Measurements from ENCODE around the gene EPB41L5.
"Not testable (repeated sequence)": the region's sequence is repeated elsewhere in the genome, so short reads cannot be mapped to it uniquely, and the experiment has no call there.

EPB41L5 gene

GRCh38 chr2:120140866-120141265 is 128.0 kb downstream of the EPB41L5 start:
- no peak overlapping the region for H3K4me3 ChIP-seq (ENCODE audit: low read depth, low read length)

- no peak overlapping the region for H3K4me3 ChIP-seq (ENCODE audit: low read depth, low read length)
Measured at GRCh38 chr2:120141300-120142069, 128.6 kb downstream of the EPB41L5 start.

GRCh38 chr2:120142528-120143219 is 129.8 kb downstream of the EPB41L5 start:
- H3K4me3 ChIP-seq (ENCODE audit: low read depth, low read length), result no peak overlapping the region

GRCh38 chr2:120148229-120148628 is 135.4 kb downstream of the EPB41L5 start:
- H3K4me3 ChIP-seq (ENCODE audit: low read depth, low read length), result no peak overlapping the region

GRCh38 chr2:120148669-120149068 is 135.8 kb downstream of the EPB41L5 start:
- no peak overlapping the region for H3K4me3 ChIP-seq (ENCODE audit: low read depth, low read length)

GRCh38 chr2:120149406-120149805 is 136.5 kb downstream of the EPB41L5 start:
- no peak overlapping the region for H3K4me3 ChIP-seq (ENCODE audit: low read depth, low read length)

GRCh38 chr2:120150040-120150482 is 137.2 kb downstream of the EPB41L5 start:
- H3K4me3 ChIP-seq (ENCODE audit: low read depth, low read length), result no peak overlapping the region

- no peak overlapping the region for H3K4me3 ChIP-seq (ENCODE audit: low read depth, low read length)
Measured at GRCh38 chr2:120155308-120155707, 142.4 kb downstream of the EPB41L5 start.

GRCh38 chr2:120158658-120159057 is 145.8 kb downstream of the EPB41L5 start:
- H3K4me3 ChIP-seq (ENCODE audit: low read depth, low read length), result not testable (repeated sequence)

GRCh38 chr2:120161190-120161589 is 148.3 kb downstream of the EPB41L5 start:
- H3K4me3 ChIP-seq (ENCODE audit: low read depth, low read length), result no peak overlapping the region

- no peak overlapping the region for H3K4me3 ChIP-seq (ENCODE audit: low read depth, low read length)
Measured at GRCh38 chr2:120162716-120163115, 149.8 kb downstream of the EPB41L5 start.

- H3K4me3 ChIP-seq (ENCODE audit: low read depth, low read length), result no peak overlapping the region
Measured at GRCh38 chr2:120167272-120167671, 154.4 kb downstream of the EPB41L5 start.

- H3K4me3 ChIP-seq (ENCODE audit: low read depth, low read length), result no peak overlapping the region
Measured at GRCh38 chr2:120169020-120169419, 156.1 kb downstream of the EPB41L5 start.

GRCh38 chr2:120174963-120175581 is 162.2 kb downstream of the EPB41L5 start:
- H3K4me3 ChIP-seq (ENCODE audit: low read depth, low read length), result no peak overlapping the region

- H3K4me3 ChIP-seq (ENCODE audit: low read depth, low read length), result no peak overlapping the region
Measured at GRCh38 chr2:120176526-120176925, 163.6 kb downstream of the EPB41L5 start.

GRCh38 chr2:120177001-120177621 is 164.2 kb downstream of the EPB41L5 start:
- H3K4me3 ChIP-seq (ENCODE audit: low read depth, low read length), result no peak overlapping the region

- no peak overlapping the region for H3K4me3 ChIP-seq (ENCODE audit: low read depth, low read length)
Measured at GRCh38 chr2:120177973-120178372, 165.1 kb downstream of the EPB41L5 start.

GRCh38 chr2:120179396-120179795 is 166.5 kb downstream of the EPB41L5 start:
- H3K4me3 ChIP-seq (ENCODE audit: low read depth, low read length), result no peak overlapping the region

GRCh38 chr2:120180066-120180465 is 167.2 kb downstream of the EPB41L5 start:
- H3K4me3 ChIP-seq (ENCODE audit: low read depth, low read length), result no peak overlapping the region

- no peak overlapping the region for H3K4me3 ChIP-seq (ENCODE audit: low read depth, low read length)
Measured at GRCh38 chr2:120182019-120182560, 169.2 kb downstream of the EPB41L5 start.

- H3K4me3 ChIP-seq (ENCODE audit: low read depth, low read length), result no peak overlapping the region
Measured at GRCh38 chr2:120189189-120189588, 176.3 kb downstream of the EPB41L5 start.
